Neural crest cell (in vitro differentiated cells): ENCODE data around the gene FLCN. TPM values are rescaled to one million over a fixed set of nuclear protein-coding genes. Genes with fewer than 3 reads are reported as not detected.
A peak's percentile ranks its signal among the peaks of the same experiment; 100 is the strongest.

Source experiments
- DNase-seq: peaks from one replicate; pipeline ENCODE4 v3.0.0; 2021; ENCODE audit warnings: low read depth, mixed read lengths, low spot score
- H3K27ac Mint-ChIP-seq: one replicate; pipeline ENCODE4 v1.8.0; 2021; ENCODE audit warnings: mild to moderate bottlenecking, mixed read lengths; ENCODE audit not compliant: unreplicated experiment
- H3K27me3 Mint-ChIP-seq: 2 replicates; pipeline ENCODE4 v1.8.0; 2021; ENCODE audit warnings: low read depth, mild to moderate bottlenecking, mixed read lengths
- H3K36me3 Mint-ChIP-seq: 2 replicates; pipeline ENCODE4 v1.8.0; 2021; ENCODE audit warnings: low read depth, mild to moderate bottlenecking, mixed read lengths
- H3K4me1 Mint-ChIP-seq: 2 replicates; pipeline ENCODE4 v1.8.0; 2021; ENCODE audit warnings: mixed read lengths
- H3K4me3 Mint-ChIP-seq: one replicate; pipeline ENCODE4 v1.8.0; 2021; ENCODE audit warnings: mild to moderate bottlenecking, mixed read lengths
- H3K9me3 Mint-ChIP-seq: 2 replicates; pipeline ENCODE4 v1.8.0; 2021; ENCODE audit warnings: mixed read lengths
- total RNA-seq: library from RNA; stranded (reverse); gene quantifications from 2 replicates; pipeline ENCODE4 v1.2.1, GENCODE V29; 2021
- TF ChIP-seq, protein P1 (sequence below): fragments of 200-600 bp; sonication (generic); conservative IDR thresholded peaks from 2 replicates; pipeline ENCODE4 v1.5.0; 2021; ENCODE audit warnings: antibody characterized with exemption, mild to moderate bottlenecking

The FLCN gene
- total RNA-seq, 1 donor from 2014 or later = 38.7 TPM

DNA sequence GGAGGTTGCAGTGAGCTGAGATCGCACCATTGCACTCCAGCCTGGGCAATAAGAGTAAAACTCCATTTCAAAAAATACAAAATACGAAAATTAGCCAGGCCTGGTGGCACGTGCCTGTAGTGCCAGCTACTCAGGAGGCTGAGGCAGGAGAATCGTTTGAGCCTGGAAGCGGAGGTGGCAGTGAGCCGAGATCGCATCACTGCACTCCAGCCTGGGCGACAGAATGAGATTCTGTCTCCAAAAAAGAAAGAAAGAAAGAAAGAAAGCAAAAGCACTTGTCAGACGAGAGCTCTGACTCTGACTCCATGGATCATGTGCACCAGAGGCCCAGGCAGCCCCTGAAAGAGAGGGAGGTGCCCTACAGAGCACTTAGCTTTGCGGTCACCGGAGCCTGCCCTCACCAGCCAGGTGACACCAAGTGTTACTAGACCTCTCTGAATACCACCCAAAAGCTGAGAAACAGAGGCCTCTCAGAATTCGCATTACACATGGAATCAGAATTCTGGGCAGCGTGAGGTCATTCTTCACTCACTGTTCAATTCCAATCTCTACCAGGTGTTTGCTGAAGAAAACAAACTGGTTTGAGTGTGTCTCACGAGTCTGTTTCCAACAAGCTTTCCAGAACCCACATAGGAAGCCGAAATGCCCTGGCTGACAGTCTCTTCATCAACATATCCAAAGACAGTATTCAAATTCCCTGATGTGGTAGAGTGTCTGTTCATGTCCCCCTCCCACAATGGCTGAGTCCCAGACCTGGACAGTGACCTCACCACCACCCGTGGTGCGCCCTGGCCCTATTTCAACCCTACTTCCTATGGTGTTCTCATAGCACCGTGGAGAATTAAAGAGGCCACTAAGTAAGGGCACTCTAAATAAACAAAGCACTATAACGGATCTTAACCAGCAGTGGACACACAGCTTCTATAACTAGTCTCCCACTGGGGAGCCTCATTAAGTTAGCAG is 1.5 kb downstream of the FLCN start:
- DNase-seq = no peak
- Mint-ChIP-seq H3K27me3 (no peaks in the 10 kb centered on the region), H3K4me3 (peak overlapping the region; percentile 94), H3K9me3 (no peaks in the 10 kb centered on the region), H3K36me3 (no peaks in the 10 kb centered on the region), H3K4me1 (peaks cover 29% of the 10 kb centered on the region), H3K27ac (no peak overlapping the region)
- TF ChIP-seq, protein P1, sequence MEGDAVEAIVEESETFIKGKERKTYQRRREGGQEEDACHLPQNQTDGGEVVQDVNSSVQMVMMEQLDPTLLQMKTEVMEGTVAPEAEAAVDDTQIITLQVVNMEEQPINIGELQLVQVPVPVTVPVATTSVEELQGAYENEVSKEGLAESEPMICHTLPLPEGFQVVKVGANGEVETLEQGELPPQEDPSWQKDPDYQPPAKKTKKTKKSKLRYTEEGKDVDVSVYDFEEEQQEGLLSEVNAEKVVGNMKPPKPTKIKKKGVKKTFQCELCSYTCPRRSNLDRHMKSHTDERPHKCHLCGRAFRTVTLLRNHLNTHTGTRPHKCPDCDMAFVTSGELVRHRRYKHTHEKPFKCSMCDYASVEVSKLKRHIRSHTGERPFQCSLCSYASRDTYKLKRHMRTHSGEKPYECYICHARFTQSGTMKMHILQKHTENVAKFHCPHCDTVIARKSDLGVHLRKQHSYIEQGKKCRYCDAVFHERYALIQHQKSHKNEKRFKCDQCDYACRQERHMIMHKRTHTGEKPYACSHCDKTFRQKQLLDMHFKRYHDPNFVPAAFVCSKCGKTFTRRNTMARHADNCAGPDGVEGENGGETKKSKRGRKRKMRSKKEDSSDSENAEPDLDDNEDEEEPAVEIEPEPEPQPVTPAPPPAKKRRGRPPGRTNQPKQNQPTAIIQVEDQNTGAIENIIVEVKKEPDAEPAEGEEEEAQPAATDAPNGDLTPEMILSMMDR = no peak

DNA sequence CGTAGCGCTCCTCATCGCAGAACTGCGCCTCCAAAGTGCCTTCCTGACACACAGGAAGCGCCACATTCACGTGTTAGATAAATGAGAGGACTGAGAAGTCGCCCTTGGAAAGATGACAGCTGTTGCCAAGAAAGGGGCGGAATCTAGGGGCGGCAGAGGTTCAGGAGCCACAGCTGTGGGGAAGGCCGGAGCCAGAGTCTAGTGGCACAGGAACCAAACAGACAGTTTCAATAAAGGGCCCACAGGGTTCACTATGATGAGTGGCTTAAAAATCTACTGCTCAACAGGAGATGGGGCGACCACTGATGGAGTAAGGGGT is 4.7 kb downstream of the FLCN start:
- TF ChIP-seq, protein P1 = no peak
- Mint-ChIP-seq H3K4me1 (peaks cover 19% of the 10 kb centered on the region), H3K9me3 (no peaks in the 10 kb centered on the region), H3K27me3 (no peaks in the 10 kb centered on the region), H3K27ac (peak overlapping the region; percentile 27), H3K36me3 (no peaks in the 10 kb centered on the region), H3K4me3 (peak overlapping the region; percentile 31)
- DNase-seq = no peak

DNA sequence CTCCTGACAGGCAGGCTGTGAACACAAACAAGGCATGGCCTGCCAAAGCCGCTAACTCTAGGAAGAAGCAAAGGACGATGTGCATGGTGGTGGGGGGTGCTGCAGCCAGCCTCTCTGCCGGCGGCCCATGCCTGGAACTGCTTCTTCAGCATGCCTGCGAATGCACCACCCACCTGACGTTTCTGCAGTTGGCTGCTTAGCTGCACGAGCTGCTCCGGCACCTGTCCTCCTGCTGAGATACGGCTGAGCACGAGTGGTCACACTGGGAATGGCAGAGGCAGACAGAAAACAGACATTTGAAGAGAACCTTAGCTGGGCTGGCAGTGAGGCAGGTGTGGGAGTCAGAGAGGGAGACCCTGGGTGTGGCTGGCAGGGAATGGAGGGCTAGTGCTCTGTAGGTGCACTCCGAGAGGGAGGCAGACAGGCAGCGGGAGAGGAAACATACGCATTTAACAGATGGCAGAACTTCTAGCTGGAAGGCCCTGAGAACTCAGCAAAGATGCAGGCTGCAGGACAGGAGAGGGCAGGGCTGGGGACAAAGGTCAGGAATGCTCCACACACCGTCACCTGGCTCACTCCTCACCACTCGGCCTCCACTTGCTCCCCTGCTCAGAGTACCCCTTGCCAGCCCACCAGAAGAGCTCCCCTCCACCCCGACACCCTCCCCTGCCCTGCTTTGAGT is 5.2 kb downstream of the FLCN start:
- TF ChIP-seq, protein P1 = no peak
- H3K4me1 Mint-ChIP-seq = peaks cover 17% of the 10 kb centered on the region
- H3K9me3 Mint-ChIP-seq = no peaks in the 10 kb centered on the region
- H3K27ac Mint-ChIP-seq = no peak overlapping the region
- no peaks in the 10 kb centered on the region for H3K36me3 Mint-ChIP-seq
- DNase-seq = no peak
- no peak overlapping the region for H3K4me3 Mint-ChIP-seq
- H3K27me3 Mint-ChIP-seq = no peaks in the 10 kb centered on the region

GRCh38 chr17:17229416-17230384 is 7.3 kb downstream of the FLCN start:
- no peak for DNase-seq
- no peaks in the 10 kb centered on the region for H3K27me3 Mint-ChIP-seq
- H3K27ac Mint-ChIP-seq = no peak overlapping the region
- TF ChIP-seq, protein P1 = no peak
- no peaks in the 10 kb centered on the region for H3K9me3 Mint-ChIP-seq
- H3K4me3 Mint-ChIP-seq = no peak overlapping the region
- peaks cover 3% of the 10 kb centered on the region for H3K36me3 Mint-ChIP-seq
- H3K4me1 Mint-ChIP-seq = no peaks in the 10 kb centered on the region
